HG02870 (cell line): ENCODE results near the gene C11orf21.
"Not testable (repeated sequence)": the region's sequence is repeated elsewhere in the genome, so short reads cannot be mapped to it uniquely, and the experiment has no call there.

ENCODE experiments used
- ATAC-seq: cut with Tn5 transposase; IDR thresholded peaks from one replicate; pipeline ENCODE4 v1.9.1; 2021; ENCODE audit warnings: mild to moderate bottlenecking, moderate library complexity; ENCODE audit not compliant: unreplicated experiment

The C11orf21 gene

DNA sequence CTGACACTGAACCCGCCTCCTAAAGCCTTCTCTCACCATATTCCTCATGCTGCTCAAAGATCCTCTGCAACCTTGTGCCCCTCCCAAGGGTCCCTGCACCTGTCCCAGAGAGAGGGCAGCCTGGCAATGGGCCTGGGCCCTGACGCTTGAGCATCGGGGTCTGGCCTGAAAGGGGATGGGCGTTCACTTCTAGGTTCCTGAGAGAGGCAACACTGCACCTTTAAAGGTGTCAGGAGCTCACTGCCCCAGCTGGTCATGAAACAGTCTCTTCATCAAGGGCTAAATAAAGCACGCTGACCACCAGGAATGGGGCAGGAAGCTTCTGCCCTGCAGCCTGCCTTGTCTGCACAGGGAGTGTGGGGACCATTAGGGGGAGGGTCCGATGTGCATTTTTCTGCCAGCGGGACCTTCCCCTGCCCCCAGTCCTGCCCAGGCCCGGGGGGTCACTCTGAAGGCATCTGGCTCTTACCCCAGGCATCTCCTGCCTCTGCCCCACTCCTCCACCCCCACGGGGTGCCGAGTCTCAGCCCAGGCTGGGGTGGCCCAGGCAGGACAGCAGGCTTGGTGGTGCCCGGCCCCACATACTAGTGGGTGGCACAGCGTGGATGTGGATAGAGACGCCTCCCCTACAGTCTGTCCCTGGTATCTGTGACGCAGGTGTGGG is 3.5 kb downstream of the C11orf21 start:
- ATAC-seq, result no peak

DNA sequence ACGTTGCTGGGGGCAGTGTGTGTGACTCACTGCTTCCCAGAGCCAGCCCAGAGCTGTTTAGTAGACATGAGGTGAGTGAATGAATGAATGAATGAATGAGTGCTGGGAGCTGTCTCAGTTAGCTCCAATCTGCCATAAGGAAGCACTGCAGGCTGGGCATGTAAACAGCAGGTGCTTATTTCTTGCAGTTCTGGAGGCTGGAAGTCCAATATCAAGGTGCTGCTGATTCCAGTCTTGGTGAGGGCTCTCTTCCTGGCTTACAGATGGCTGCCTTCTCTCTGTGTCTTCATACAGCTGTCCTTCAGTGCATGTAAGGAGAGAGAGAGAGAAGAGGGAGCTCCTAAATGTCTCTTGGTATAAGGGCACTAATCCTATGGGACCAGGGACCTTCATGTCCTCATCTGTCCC is 4.1 kb downstream of the C11orf21 start:
- ATAC-seq, result no peak

DNA sequence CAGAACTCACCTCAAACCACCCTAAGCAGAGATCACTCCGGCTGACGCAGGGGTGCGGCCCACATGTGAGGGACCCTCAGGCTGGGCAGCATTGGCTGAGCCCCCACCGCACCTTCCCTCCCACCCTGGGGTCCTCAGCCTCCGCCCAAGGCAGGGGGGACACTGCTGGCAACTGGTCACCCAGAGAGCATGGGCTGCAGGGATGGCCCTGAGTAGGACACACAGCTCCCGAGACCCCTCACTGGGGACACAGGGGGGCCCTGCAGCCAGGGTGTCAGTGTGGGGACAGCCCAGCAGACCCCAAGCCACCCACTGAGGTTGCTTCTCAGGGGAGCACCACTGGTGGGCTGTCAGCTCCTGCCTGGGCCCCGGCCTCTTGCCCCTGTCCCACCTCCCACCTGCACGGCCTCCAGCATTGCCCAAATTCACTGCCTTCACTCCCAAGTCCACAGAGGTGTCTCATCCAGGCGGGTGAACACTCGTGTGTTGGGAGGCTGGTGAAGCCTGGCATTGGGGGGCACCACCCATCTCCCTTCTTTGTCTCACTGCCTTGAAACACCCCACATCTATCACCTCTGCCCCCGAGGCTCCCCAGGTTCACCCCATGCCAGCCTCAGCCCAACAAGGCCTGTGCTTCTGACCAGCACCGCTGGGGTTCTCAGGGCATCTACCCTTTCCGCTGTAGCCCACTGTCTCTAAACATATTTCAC is 4.7 kb downstream of the C11orf21 start:
- no peak for ATAC-seq

DNA sequence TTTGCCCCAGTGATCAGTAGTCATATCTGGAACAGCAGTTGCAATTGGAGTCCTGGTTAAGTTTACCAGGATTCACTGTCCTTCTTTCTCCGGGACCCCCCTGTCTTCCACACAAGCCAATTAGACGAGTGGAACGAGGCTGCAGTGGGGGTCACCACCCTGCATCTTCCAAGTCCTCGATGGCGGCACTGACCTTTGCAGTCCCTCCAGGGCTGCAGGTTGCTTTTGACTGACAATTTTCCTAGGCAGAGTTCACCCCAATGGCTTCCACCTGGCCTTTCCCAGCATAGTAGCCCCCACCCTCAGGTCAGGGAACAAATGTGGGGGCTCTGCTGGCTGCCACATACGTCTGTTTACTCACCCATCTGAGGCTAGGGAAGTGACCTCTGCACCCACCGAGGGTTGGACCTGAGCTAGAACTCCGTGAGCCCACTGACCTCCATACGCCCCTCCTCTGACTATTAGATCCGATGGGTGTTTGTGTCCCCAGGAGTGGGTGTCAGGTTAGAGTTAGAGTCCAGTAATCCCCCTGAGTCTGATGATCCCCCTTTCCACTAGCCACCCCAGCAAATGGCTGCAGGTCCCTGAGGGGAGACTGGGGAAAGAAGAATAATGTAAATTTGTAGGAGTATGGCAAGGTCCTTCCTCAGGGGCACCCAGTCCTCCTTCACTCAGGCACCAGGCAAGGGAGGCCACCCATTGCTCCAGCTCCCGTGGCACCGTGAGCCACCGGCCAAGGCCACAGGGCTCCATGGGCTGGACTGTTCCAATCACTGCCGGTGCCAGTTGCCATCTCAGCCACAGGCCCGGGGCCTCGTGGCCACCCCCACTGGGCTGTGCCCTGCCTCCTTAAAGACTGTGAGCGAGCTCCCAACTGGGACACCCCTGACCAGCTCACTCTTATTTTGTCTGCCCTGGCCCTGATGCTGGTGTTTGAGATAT is 5.5 kb downstream of the C11orf21 start:
- ATAC-seq, result no peak

DNA sequence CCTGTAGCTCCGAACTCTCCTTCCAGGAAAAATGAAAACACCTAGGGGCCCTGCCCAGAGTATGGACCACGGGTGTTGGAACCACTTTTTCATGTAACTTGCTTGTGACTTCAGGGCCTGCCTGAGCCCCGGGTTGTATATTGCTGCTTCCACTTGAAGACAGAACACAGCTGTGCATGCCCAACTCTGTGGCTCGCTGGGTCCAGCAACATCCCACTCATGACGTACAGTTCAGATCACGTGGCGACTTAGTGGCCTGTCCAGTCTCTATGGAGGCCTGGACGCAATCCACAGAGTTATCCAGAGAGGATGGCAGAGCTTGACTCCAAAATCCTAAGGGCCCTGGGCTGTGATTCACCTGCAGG is 6.8 kb downstream of the C11orf21 start:
- ATAC-seq, result no peak

DNA sequence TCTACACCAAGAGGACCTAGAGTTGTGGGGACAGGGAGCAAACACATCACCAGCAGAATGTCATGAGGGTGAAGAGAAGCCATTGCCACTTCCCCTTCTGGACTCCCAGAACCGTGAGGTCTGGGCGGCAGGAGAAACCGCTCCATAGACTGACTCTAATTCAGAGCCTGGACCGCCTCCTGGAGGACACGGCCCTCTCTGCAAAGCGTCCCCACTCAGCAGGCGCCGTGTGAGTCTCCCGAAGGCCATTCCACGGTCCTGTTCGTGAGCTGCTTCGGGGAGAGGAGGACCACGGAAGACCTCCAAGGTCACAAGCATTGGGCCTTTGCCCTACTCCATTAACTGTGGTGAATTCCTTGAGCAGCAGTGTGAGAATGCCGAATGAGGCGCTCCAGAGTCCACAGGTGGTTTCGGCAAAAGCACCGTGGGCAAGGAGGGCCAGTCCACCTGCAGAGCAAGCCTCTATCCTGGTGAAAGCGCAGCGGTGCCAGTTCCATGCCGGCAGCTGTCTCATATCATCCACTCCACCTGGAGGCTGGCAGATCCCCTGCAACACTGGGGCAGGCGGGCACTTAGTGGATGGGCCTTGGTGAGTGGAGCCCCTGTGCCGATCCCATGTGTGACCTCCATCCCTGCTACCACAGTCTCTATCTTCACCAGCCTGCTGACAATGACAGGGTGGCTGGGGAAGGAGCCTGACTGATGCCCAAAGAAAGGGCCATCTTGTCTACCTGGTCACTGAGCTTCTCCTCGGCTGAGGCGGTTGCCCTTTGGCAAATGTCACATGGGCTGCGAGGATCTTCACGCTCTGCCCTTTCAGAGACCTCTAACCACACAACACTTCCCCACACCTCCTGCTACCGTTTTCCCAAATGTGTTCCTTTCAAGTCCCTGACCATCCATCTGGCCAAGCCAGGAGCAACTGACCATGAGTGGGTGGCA is 7.5 kb downstream of the C11orf21 start:
- no peak for ATAC-seq

DNA sequence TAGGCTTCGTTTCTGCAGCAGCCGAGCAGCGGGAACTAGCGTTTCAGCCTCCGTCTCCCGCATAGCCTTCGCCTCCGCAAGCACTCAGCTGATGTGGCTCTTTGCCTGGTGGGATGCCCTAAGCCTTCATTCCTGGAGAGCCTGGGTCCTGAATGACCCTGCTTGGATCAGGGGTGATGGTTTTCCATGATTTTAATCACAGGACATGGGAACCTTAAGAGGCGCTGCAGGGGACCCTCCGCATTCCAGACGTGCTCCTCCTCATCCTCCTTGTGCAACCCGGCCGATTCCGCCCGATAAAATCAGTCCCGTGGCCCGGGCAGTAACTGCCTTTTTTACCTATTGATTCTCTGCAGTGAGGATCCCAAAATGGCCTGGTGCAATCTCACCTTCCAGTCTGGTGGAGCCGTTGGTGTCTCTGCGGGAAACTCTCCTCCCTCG is 8.2 kb downstream of the C11orf21 start:
- no peak for ATAC-seq

DNA sequence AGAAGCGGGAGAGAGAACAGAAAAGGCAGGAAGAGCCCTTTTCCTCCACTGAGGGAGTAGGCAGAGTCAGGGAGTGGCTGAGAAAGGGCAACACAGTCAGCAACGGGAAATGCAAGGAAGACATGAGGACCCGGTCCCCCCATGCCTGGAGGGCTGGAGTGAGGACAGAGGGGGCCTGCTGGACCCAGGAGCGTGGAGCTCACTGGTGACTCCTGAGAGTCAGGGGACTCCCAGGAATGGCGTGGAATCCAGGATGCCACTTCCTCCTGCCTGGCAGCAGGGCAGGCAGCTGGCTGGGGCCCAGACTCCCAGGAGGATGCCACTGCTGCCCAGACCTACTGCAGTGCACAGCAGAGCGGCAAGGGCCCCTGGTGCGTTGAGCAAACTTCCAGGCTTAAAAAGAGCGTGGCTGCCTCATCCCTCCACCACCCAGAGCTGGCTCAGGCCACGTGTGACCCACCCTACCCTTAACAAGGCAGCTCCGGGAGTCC is 11.3 kb downstream of the C11orf21 start:
- no peak for ATAC-seq

DNA sequence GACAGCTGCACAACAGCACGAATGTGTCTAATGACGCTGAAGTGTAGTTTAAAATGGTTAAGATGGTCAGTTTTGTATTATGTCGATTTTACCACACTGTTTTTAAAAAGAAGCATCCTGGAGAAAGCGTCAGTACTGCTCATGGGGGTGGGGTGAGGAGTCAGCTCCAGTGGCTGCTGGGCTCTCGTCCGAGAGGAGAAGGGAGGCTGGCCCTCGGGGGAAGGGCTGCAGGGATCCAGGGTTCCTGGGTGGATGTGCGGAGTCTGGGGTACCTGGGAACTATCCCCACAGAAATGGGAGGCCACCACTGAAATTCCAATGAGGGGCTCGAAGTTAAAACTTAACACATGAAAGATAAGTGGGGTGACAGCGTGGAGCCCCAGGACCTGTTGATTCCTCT is 11.9 kb downstream of the C11orf21 start:
- no peak for ATAC-seq

DNA sequence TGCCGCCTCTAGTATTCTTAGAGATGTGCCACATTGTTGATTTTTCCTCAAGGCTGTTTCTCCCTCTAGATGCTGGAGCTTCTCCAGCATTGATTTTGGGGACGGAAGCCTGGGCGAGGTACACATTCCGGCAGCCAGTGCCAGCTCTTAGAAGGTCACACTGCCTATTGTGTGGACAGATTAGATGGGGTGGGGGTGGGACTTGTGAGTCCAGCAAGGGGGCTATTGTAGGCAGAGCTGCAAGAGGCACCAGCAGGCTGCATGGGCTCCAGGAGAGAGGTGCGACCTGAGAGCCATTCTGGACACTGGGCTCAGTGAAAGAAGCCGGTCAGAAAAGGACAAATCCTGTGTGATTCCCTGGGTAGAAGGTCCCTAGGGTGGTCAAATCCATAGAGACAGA is 12.4 kb downstream of the C11orf21 start:
- no peak for ATAC-seq

DNA sequence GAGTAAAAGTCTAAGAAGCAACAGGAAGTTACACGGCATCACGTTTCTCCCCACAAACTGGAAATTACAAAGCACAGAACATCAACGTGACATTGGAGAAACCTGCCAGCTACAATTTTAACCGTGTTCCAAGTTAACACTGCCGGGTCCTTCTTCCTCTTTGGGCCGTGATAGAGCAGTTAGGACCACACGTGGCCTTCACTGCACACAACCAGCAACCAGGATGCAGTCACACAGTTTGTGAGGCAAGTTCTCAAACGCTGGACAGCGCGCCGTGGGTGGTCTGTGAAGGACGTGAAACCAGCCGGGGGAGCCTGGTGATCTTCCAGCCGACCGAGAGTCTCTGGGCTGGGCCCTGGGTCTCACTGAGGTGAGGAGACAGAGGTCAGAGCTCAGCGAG is 14.6 kb downstream of the C11orf21 start:
- ATAC-seq, result no peak

DNA sequence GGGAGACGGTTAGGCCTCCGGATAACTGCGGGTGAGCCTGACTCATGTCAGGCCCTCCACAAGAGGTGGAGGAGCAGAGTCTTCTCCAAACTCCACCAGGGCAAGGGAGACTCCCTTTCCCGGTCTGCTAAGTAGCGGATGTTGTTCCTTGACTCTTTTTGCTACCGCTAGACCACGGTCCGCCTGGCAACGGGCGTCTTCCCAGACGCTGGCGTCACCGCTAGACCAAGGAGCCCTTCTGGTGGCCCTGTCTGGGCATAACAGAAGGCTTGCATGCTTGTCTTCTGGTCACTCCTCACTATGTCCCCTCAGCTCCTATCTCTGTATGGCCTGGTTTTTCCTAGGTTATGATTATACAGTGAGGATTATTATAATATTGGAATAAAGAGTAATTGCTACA is 15.4 kb downstream of the C11orf21 start:
- not testable (repeated sequence) for ATAC-seq

DNA sequence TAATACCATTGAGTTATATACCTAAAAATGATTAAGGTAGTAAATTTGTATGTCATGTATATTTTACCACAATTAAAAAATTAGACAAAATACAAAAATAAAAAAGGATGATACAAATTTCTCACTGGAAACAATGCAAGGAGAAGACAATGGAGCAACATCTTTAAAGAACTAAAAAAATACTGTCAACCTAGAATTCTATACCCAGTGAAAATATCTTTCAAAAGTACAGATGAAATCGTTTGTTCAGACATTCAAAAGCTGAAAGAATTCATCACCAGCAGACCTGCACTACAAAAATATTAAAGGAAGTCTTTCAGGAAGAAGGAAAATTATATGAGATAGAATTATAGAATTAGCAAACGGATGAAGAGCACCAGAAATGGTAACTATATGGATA is 21.5 kb downstream of the C11orf21 start:
- no peak for ATAC-seq

DNA sequence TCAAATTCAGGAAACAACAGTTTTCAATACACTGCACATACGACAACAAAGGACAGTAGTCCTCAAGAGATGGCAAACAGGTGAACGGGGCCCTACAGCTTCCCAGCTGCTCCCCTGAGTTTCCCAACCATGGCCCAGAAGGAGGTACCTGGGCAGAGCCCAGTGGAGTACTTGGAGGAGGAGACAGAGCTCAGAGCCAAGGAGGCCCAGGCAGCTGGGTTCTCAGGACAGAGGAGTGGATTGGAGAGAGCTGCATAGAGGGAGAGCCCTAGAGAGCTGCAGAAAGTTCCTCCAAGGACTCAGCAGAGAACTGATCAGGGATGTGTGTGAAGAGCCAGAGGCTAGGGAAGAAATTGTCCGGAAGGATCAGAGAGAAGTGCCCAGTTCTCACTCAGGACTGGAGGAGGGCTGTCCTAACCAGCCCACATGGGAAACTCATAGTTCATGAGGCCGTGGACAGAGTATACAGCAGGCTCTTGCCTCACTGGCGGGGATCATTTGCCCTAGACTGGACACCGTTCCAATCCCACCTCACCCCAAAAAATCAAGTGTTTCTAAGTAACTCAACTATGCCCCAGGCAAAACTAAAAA is 23.7 kb downstream of the C11orf21 start:
- ATAC-seq, result no peak

DNA sequence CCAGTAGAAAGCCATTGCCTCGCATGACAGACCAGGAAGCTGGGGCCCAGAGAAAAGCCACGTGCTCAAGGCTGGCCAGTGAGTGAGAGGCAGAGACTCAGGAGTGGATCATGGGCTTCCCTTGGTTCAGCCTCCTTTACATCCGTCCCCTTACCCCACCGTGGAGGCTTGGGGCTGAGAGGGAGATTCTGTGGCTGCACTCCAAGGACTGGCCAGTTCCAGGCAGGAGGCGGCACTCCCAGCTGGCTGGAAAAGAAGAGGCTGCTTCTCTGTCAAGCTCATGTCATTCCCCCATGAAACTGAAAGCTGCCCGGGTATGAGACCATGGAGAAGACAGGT is 24.7 kb downstream of the C11orf21 start:
- no peak for ATAC-seq

DNA sequence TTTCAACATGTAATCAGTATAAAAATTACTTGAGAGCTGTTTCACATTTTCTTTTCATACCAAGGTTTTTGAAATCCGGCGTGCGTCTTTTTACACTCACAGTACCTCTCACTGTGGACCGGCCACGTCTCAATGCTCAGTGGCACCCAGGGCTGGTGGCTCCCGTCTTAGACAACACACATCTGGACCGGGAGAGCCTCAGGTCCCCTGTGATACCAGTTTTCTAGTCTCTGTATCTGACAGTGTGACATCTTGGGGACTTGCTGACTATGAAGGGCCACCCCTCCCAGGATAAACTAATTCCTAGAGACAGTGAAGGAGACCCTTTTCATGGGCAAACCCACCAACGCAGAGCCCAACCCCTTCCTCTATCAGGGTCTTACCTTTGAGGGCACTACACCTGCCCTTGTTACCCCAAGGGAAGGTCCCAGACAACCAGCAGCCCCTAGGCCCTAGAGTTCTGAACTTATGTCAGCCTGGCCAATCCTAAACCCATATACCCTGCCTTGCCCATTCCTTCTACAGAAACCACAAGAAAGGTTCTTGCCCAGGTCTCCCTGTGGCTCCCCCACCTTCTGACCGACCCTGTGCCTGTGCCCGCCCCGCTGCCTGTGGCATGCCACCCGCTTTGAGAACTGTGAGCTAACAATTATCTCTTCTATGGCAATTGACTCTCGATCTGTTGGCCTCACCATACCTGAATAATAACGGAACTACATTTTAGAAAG is 25.3 kb downstream of the C11orf21 start:
- no peak for ATAC-seq

DNA sequence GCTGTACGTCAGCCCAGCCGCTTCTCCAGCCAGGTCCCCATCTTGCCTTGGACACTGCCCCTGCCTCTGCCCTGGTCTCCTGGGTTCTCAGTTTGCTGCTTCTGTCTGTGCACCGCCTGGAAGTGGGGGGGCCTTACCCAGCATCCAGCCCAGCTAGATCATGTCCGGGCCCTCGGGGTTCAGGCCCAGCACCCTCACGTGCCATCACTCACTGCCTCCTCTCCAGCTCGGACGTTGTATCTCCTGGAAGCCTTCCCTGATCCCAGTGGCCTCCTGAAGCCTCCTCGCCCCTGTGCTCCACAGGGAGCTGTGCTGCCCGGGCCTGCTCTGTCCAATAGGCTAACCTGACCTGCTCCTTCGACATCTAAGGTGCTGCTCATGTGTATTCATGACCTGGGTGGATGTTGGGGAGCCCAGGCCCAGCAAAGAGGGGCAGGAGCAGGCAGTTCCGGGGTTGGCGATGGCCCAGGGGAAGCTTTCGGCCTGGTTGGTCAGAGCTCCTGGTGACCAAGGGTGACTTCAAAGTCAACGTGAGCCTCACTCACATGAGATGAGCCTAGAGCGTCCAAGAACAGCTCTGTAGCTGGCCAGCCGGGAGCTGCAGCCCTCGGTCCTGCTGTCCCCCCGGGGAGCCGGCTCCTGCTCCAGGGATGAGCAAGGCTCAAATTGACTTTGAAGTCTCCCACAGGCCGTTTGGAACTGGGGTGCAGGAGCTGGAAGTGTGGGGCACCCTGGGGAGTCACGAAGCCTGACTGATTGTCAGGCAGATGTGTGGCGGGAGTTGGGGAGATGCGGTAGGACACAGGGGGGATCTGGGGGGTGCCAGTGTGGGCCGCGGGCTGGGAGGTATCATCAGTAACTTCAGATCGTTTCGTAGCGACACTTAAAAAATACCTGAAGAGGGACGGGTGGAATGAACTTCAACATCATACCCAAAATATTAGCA is 26.1 kb downstream of the C11orf21 start:
- ATAC-seq, result no peak

DNA sequence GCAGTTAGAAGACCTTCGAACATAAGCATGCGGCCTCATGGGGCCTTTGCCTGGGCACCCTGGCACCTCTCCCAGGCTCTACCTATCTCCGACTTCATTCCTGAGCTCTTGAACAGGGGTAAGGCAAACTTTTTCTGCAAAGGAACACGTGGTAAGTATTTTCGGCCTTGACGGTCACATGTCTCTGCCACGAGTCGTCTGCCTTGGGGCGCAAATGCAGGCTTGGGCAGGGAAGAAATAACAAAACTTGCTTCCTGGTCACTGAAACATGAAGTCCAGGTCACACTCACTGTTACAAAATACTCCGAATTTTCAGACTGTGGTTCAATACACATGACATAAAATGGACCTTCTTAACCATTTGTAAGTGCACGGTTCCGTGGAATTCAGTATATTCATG is 27.9 kb downstream of the C11orf21 start:
- no peak for ATAC-seq
